ENCODE data around the gene ARHGAP6.

Gene ARHGAP6, protein sequence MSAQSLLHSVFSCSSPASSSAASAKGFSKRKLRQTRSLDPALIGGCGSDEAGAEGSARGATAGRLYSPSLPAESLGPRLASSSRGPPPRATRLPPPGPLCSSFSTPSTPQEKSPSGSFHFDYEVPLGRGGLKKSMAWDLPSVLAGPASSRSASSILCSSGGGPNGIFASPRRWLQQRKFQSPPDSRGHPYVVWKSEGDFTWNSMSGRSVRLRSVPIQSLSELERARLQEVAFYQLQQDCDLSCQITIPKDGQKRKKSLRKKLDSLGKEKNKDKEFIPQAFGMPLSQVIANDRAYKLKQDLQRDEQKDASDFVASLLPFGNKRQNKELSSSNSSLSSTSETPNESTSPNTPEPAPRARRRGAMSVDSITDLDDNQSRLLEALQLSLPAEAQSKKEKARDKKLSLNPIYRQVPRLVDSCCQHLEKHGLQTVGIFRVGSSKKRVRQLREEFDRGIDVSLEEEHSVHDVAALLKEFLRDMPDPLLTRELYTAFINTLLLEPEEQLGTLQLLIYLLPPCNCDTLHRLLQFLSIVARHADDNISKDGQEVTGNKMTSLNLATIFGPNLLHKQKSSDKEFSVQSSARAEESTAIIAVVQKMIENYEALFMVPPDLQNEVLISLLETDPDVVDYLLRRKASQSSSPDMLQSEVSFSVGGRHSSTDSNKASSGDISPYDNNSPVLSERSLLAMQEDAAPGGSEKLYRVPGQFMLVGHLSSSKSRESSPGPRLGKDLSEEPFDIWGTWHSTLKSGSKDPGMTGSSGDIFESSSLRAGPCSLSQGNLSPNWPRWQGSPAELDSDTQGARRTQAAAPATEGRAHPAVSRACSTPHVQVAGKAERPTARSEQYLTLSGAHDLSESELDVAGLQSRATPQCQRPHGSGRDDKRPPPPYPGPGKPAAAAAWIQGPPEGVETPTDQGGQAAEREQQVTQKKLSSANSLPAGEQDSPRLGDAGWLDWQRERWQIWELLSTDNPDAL (N-terminal part only)

GRCh38 chrX:11665168-11666111, at the start of gene ARHGAP6:
Gene ARHGAP6, minus strand, starts transcription at chrX:11665920. Its CDS starts 1,092 bp downstream, at chrX:11664828.
- DNase-seq: no peak

- no peak for DNase-seq
Measured at GRCh38 chrX:11704725-11705495, 39.2 kb upstream of the ARHGAP6 start.

DNA sequence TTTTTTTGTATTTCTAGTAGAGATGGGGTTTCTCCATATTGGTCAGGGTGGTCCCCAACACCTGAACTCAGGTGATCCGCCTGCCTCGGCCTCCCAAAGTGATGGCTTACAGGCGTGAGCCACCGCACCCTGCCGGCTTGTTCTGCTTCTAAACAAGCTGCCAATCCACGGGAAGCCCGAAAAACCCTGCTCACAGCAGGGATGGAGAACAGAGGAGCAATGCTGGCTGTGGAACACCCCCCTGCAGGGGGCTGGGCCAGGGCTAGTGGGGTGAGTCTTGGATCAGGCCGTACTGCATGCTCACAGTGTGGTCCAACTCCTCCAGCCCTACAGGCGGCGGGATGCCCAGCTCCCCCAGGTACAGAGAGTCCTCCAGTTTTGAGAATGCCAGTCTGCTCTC, 38.1 kb upstream of the ARHGAP6 start:
- no peak for DNase-seq

- no peak for DNase-seq
Measured at GRCh38 chrX:11702965-11703631, 37.4 kb upstream of the ARHGAP6 start.

DNA sequence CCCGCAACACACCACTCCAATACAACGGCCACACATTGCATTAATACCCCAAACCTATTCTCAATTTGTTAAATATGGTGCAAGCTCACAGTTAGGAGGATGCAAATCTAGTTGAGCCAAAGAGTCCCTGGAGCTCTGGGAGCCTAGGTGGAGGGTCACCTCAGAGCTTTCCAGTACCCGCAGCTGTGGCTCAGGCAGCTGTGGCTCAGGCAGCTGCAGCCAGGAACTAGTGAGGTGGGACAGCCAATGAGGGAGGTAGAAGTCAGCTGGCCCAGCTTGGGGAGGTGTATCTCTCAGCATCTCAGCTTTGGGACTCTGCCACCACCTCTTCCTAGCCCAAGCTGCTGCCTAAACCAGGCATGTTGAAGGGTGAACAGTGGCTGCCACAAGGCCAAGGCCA, 36.7 kb upstream of the ARHGAP6 start:
- DNase-seq: no peak

GRCh38 chrX:11698702-11699101, 33.0 kb upstream of the ARHGAP6 start:
- no peak for DNase-seq

- no peak for DNase-seq
Measured at GRCh38 chrX:11688201-11688600, 22.5 kb upstream of the ARHGAP6 start.

DNA sequence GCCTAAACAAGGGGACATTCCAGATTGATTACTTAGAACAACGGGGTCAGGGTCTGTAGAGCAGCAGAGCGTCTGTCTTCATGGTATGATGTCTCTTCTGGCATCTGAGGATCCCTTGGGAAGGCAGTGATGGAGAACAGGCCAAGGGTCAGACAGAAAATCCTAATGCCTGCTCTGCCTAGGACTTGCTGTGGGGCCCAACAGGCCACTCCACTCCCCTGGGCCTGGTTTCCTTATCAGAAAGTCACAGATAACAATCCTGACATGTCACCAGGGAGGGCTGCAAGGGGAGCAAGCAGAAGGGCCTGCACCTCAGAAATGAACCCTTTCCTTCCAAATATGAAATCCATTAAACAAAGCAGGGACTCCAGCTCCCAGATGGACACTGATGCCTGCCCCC, 21.4 kb upstream of the ARHGAP6 start:
- DNase-seq: no peak

GRCh38 chrX:11683057-11683456, 17.3 kb upstream of the ARHGAP6 start:
- no peak for DNase-seq

DNA sequence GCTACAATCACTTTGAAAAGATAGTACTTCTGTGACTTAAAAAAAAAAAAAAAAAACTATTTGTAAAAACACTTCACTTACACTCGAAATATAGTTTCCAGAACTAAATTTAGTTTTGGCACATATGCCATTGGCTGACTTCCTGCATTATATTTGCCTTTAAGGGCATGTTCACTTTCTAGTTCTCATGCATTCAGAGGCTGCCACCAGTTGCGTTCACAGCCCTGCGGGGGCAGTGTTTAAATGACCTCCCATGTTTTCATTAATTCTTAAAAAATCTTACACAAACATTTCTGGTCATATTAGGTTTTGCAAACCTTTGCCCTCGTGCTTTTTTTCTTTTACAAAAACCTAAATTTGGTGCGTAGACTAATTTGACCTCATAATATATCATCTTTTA, 12.4 kb upstream of the ARHGAP6 start:
- no peak for DNase-seq

DNA sequence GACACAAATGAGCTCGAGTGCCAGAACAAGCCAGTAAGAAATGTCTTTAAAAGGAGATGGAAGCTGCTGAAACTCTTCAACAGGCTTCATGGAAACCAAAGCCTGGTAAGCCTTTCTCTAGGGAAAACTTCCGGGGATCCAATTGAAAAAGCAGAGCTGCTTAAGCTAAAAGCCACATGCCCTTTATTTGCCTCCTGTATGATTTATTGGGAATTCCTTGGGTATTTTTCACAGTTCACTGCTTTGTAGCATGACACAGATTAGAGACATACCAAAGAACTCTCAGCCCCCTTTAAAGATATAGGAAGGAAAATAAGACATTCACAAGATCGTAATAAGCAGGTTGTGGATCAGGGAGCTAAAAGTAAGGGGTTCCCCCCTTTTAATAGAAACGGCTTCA, 6.5 kb upstream of the ARHGAP6 start:
- DNase-seq: no peak

DNA sequence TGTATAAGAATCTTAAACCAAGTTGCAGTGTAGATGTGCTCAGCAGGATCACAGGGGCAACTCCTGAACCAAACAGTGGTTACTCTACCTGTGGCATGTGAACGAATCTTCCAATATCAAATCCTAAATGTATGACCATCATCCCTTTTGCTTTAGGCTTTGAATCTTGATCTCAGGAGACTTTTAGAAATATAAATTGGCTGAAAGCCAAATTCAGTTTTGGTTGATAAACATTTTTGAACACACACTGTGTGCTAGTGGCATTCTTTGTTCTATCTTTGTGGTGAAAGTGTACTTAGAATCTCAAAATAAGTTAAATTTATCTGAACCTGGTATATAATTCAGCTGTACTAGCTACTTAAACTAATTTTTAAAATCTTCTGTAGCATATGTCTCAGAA, 4.6 kb upstream of the ARHGAP6 start:
- DNase-seq: no peak

- no peak for DNase-seq
Measured at GRCh38 chrX:11666952-11667685, 1.4 kb upstream of the ARHGAP6 start.

DNA sequence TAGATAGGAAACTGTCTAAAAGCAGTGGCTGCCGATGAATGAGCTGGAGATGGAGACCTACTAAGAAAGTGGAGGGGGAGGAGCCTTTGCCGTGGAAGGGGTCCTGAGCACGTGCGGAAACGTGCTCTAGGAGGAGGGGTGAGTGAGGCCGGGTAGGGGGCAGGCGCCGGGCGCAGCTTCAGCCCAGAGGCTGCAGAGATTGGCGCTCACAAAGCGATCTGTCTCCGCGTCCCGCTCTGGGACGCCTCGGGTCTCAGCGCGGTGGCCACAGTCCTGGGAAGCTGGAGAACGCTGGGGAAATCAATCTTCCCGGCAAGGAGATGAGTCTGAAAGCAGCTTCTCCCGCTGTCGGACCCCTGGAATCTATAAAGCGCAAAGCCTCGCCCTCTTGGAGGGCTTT, 444 bp upstream of the ARHGAP6 start:
- DNase-seq: no peak

GRCh38 chrX:11664211-11665167, 1.2 kb downstream of the ARHGAP6 start:
- no peak for DNase-seq

GRCh38 chrX:11663875-11664210, 1.9 kb downstream of the ARHGAP6 start:
- DNase-seq: no peak

- no peak for DNase-seq
Measured at GRCh38 chrX:11655282-11656015, 10.3 kb downstream of the ARHGAP6 start.

DNA sequence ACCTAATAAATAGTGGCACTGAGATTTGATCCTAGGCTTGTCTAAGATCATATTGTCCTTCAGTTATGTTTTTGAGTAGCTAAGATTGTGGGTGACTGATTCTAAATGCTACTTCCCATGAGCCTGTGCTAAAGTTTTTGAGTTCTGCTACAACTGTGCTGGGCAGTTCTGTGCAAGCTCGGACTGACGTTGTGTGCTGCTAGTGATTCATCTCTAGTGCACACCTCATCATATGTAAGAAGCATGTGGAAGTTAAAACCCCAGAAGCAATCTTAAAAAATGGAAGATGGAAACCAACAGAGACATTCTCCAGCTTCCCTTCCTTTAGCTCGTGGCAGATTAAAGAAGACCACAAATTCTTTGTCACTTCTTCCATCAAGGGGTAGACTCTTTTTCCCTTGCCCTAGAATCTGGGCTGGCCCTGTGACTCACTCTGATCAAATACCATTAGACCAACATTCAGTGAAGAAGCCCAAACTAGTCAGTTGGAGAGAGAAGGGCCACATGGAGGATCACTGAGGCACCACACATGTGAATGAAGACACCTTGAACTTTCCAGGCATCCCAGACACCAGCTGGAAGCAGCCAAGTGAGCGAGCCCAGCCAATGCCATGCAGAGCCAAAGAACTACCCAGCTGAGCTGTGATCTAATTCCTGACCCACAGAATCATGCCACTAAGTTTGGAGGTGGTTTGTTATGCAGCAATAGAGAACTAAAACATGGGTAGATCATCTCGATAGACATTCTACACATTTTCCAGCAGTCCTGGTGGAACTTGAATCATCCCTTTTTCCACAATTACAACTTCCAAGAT, 16.8 kb downstream of the ARHGAP6 start:
- DNase-seq: no peak

Data from inflammatory macrophage treated with lipopolysaccharide for 1 hour (primary cell).